ENCODE measurements around the gene GSTM4.
"Not testable (repeated sequence)": the region's sequence is repeated elsewhere in the genome, so short reads cannot be mapped to it uniquely, and the experiment has no call there.

- TF ChIP-seq KDM4A (IDR thresholded peaks at IDR 0.05; ENCODE audit: low read depth, low read length, severe bottlenecking); EZH2 (IDR thresholded peaks at IDR 0.05; ENCODE audit: low read depth, low read length, severe bottlenecking); RFX5 (IDR thresholded peaks at IDR 0.05; ENCODE audit: borderline replicate concordance, low read depth, low read length): not testable (repeated sequence)
Observed at GRCh38 chr1:109695138-109695537, 39.2 kb downstream of the GSTM4 start.
